C4-2B (cell line): Measurements from ENCODE around the gene BRMS1.

ENCODE experiments used
- CTCF ChIP-seq: fragments of 450-650 bp; conservative IDR thresholded peaks from 2 replicates; pipeline ENCODE4 v1.5.1; 2017; ENCODE audit warnings: mild to moderate bottlenecking
- ZFX ChIP-seq: fragments of 450-650 bp; IDR thresholded peaks from 2 replicates; pipeline ENCODE4 v1.6.1; 2017

- TF ChIP-seq ZFX (no peak), CTCF (no peak)
These were observed 20.2 kb downstream of the BRMS1 start for GRCh38 chr11:66324664-66325063.
